Right cardiac atrium (tissue), 5 donors: Measurements from ENCODE around the gene TBXA2R. TPM values are rescaled to one million over a fixed set of nuclear protein-coding genes. Genes with fewer than 3 reads are reported as not detected.
"Not testable (repeated sequence)": the region's sequence is repeated elsewhere in the genome, so short reads cannot be mapped to it uniquely, and the experiment has no call there.

Experiments used
- ATAC-seq, 2 donors: fragments of 200-7000 bp; cut with Tn5 transposase; one replicate each; pipeline versions ENCODE4 v1.8.0 to v1.9.1; 2020; ENCODE audit warnings: moderate library complexity in 2 of 2, mild to moderate bottlenecking in 1 of 2
- DNase-seq, 3 donors: peaks; one replicate each; pipeline ENCODE4 v3.0.0-alpha.2; 2020
- H3K27ac ChIP-seq: one replicate; pipeline ENCODE4 v1.5.1; 2013; ENCODE audit warnings: mild to moderate bottlenecking, low read length, control low read depth, moderate library complexity
- H3K27me3 ChIP-seq: one replicate; pipeline ENCODE4 v1.6.1; 2013; ENCODE audit not compliant: control insufficient read depth, insufficient read depth
- H3K4me1 ChIP-seq: one replicate; pipeline ENCODE4 v1.6.1; 2013; ENCODE audit warnings: low read length; ENCODE audit not compliant: control insufficient read depth, insufficient read depth
- H3K4me3 ChIP-seq: one replicate; pipeline ENCODE4 v1.5.1; 2013; ENCODE audit warnings: low read length, control low read depth
- H3K9me3 ChIP-seq: one replicate; pipeline ENCODE4 v1.6.1; 2013; ENCODE audit warnings: low read length; ENCODE audit not compliant: control insufficient read depth
- WGBS: extraction: QIAGEN DNeasy Blood & Tissue Kit; methylation state at CpG from one replicate; pipeline ENCODE4 v1.1.7; 2013; 5-methylcytosine and 5-hydroxymethylcytosine counted together
- intact Hi-C, 4 donors: fragments of 100-400 bp; cut with DNase I; formaldehyde crosslinking; loops; one replicate each; pipeline versions ENCODE4 v1.11.0 to v1.14.0; 2022 to 2023
- polyA plus RNA-seq: library from polyadenylated mRNA; stranded (reverse); fragments of 200-250 nt; gene quantifications from one replicate; pipeline ENCODE4 v1.2.3, GENCODE V29; 2013
- total RNA-seq, 4 donors: library from RNA; stranded (reverse); fragmentation: NEBNext Ultra II Directional; extraction: Animal tissue kit (Norgen Biotek cat#: 25700); gene quantifications; one replicate each; pipeline ENCODE4 v1.2.1, GENCODE V29; 2021
- donor health status: healthy with polysubstance abuse.
- donor health status: DM: no; HTN: yes; CAD: no.
- donor health status: DM: no; HTN: no; CAD: no.
- donor health status: DM: no; HTN: yes; CAD: no; lungs with severe emphysema.
- donor health status: DM: yes; HTN: yes; CAD: no.

TBXA2R gene
- total and polyA plus RNA-seq, 5 donors = 1.3 to 2.2 (median 2.0) TPM

- H3K9me3 ChIP-seq = no peaks in the 10 kb centered on the region
- DNase-seq (no peak), ATAC-seq (peak; percentile 14 to 34)
- H3K4me1 ChIP-seq = no peaks in the 10 kb centered on the region
- H3K4me3 ChIP-seq = no peak overlapping the region
- intact Hi-C loops = no loop called here
- no peak overlapping the region for H3K27ac ChIP-seq
- WGBS = 54% methylated on average over 31 of the region's 31 CpGs
- no peaks in the 10 kb centered on the region for H3K27me3 ChIP-seq
These were observed 19.8 kb downstream of the TBXA2R start for GRCh38 chr19:3586707-3587346.

GRCh38 chr19:3586127-3586626 is 20.5 kb downstream of the TBXA2R start:
- WGBS = 27% methylated on average over 16 of the region's 16 CpGs
- ATAC-seq = peak; percentile 35 to 49
- peak in 1 of 3 donors; percentile 70 for DNase-seq
- H3K27ac ChIP-seq = no peak overlapping the region
- intact Hi-C loops = no loop called here
- peak overlapping the region; percentile 44 for H3K4me3 ChIP-seq
- H3K27me3 ChIP-seq = no peaks in the 10 kb centered on the region
- no peaks in the 10 kb centered on the region for H3K4me1 ChIP-seq
- no peaks in the 10 kb centered on the region for H3K9me3 ChIP-seq

- WGBS = 6% methylated on average over 84 of the region's 84 CpGs
These were observed 21.2 kb downstream of the TBXA2R start, which contains the start of gene GIPC3 for GRCh38 chr19:3585301-3586126. GIPC3 (plus strand) TSS chr19:3585478; CDS start chr19:3585598, 120 bp downstream.

GRCh38 chr19:3584036-3584802 is 22.5 kb downstream of the TBXA2R start:
- H3K4me3 ChIP-seq, DNase-seq, H3K9me3 ChIP-seq, H3K27me3 ChIP-seq, H3K27ac ChIP-seq, H3K4me1 ChIP-seq, intact Hi-C loops, ATAC-seq: not testable (repeated sequence)
- WGBS = 91% methylated on average over 15 of the region's 15 CpGs

More at GRCh38 chr19:3585301-3586126, 21.2 kb downstream of the TBXA2R start, which contains the start of gene GIPC3:
- H3K9me3 ChIP-seq = no peaks in the 10 kb centered on the region
- no peak within 1 kb of the TSS for H3K27ac ChIP-seq
- intact Hi-C loops = no loop called here
- H3K27me3 ChIP-seq = no peaks in the 10 kb centered on the region
- H3K4me3 ChIP-seq = peak within 1 kb of the TSS; percentile 44
- peak in 1 of 3 donors; percentile 62 for DNase-seq
- peak; percentile 6 to 17 for ATAC-seq
- no peaks in the 10 kb centered on the region for H3K4me1 ChIP-seq

GRCh38 chr19:3581792-3582191 is 24.9 kb downstream of the TBXA2R start:
- intact Hi-C loops, ATAC-seq, H3K4me3 ChIP-seq, H3K9me3 ChIP-seq, H3K4me1 ChIP-seq, H3K27me3 ChIP-seq, DNase-seq, H3K27ac ChIP-seq: not testable (repeated sequence)
- WGBS = 92% methylated on average over 4 of the region's 4 CpGs

- Histone ChIP-seq H3K27me3 (no peaks in the 10 kb centered on the region), H3K4me3 (no peak overlapping the region), H3K27ac (no peak overlapping the region), H3K4me1 (no peaks in the 10 kb centered on the region), H3K9me3 (no peaks in the 10 kb centered on the region)
- ATAC-seq (peak in 1 of 2 donors; percentile 45), DNase-seq (no peak)
- WGBS = 42% methylated on average over 11 of the region's 11 CpGs
- intact Hi-C loops = no loop called here
These were observed 26.3 kb downstream of the TBXA2R start for GRCh38 chr19:3580156-3580934.

- ATAC-seq (no peak), DNase-seq (no peak)
- WGBS = 85% methylated on average over 17 of the region's 17 CpGs
- intact Hi-C loops = loop anchor here in 1 of 4 donors (10.0 kb wide), 1 partner anchor 46 kb away; the partner anchor contains the start of gene CACTIN
- no peak overlapping the region for H3K4me3 ChIP-seq
- no peaks in the 10 kb centered on the region for H3K27me3 ChIP-seq
- H3K27ac ChIP-seq = no peak overlapping the region
- H3K4me1 ChIP-seq = no peaks in the 10 kb centered on the region
- no peaks in the 10 kb centered on the region for H3K9me3 ChIP-seq
These were observed 28.3 kb downstream of the TBXA2R start for GRCh38 chr19:3578390-3578789.

- intact Hi-C loops = loop anchor here in 1 of 4 donors (10.0 kb wide), 1 partner anchor 47 kb away; the partner anchor contains the start of gene CACTIN
- Histone ChIP-seq H3K4me3 (no peak overlapping the region), H3K27ac (no peak overlapping the region), H3K27me3 (no peaks in the 10 kb centered on the region), H3K9me3 (no peaks in the 10 kb centered on the region), H3K4me1 (no peaks in the 10 kb centered on the region)
- peak; percentile 33 to 73 (median 61) for DNase-seq
- no peak for ATAC-seq
- 88% methylated on average over 60 of the region's 60 CpGs for WGBS
These were observed 28.8 kb downstream of the TBXA2R start for GRCh38 chr19:3577723-3578344.

- H3K4me1 ChIP-seq = no peaks in the 10 kb centered on the region
- DNase-seq = peak; percentile 79 to 91 (median 91)
These were observed 29.8 kb downstream of the TBXA2R start for GRCh38 chr19:3576696-3577443.

More at GRCh38 chr19:3576696-3577443, 29.8 kb downstream of the TBXA2R start:
- Histone ChIP-seq H3K27me3 (no peaks in the 10 kb centered on the region), H3K9me3 (no peaks in the 10 kb centered on the region), H3K4me3 (no peak overlapping the region), H3K27ac (no peak overlapping the region)
- 46% methylated on average over 75 of the region's 78 CpGs for WGBS
- intact Hi-C loops = loop anchor here in 1 of 4 donors (10.0 kb wide), 1 partner anchor 48 kb away; the partner anchor contains the start of gene CACTIN
- ATAC-seq = peak; percentile 21 to 24
